IPS-15b (cell line): Measurements from ENCODE around the gene DENND1C.

Experiments used
- H3K27me3 ChIP-seq: one replicate; pipeline ENCODE4 v1.6.1; 2013; ENCODE audit warnings: low read length; ENCODE audit not compliant: control insufficient read depth, insufficient read depth
- H3K36me3 ChIP-seq: one replicate; pipeline ENCODE4 v1.6.1; 2013; ENCODE audit warnings: low read length; ENCODE audit not compliant: control insufficient read depth, insufficient read depth
- H3K4me1 ChIP-seq: one replicate; pipeline ENCODE4 v1.6.1; 2013; ENCODE audit warnings: mild to moderate bottlenecking, low read length; ENCODE audit not compliant: control insufficient read depth, insufficient read depth
- H3K4me3 ChIP-seq: one replicate; pipeline ENCODE4 v1.5.1; 2013; ENCODE audit warnings: low read depth, low read length
- H3K9ac ChIP-seq: one replicate; pipeline ENCODE4 v1.6.1; 2013; ENCODE audit warnings: low read depth, mild to moderate bottlenecking, low read length
- H3K9me3 ChIP-seq: one replicate; pipeline ENCODE4 v1.6.1; 2013; ENCODE audit warnings: mild to moderate bottlenecking, low read length; ENCODE audit not compliant: control insufficient read depth, insufficient read depth

The DENND1C gene

GRCh38 chr19:6501740-6502648, 20.4 kb upstream of the DENND1C start, which contains the start of gene TUBB4A:
Gene TUBB4A, minus strand, starts transcription at chr19:6502309. Its CDS starts 97 bp downstream, at chr19:6502212.
- Histone ChIP-seq H3K9ac (no peak within 1 kb of the TSS), H3K9me3 (no peaks in the 10 kb centered on the region), H3K36me3 (no peaks in the 10 kb centered on the region), H3K4me1 (no peaks in the 10 kb centered on the region), H3K4me3 (peak within 1 kb of the TSS; percentile 70), H3K27me3 (peaks cover 7% of the 10 kb centered on the region)

GRCh38 chr19:6500837-6501739, 19.5 kb upstream of the DENND1C start:
- no peaks in the 10 kb centered on the region for H3K9me3 ChIP-seq
- peaks cover 7% of the 10 kb centered on the region for H3K27me3 ChIP-seq
- H3K36me3 ChIP-seq, result no peaks in the 10 kb centered on the region
- H3K4me1 ChIP-seq, result no peaks in the 10 kb centered on the region
- H3K9ac ChIP-seq, result no peak overlapping the region
- H3K4me3 ChIP-seq, result peak overlapping the region; percentile 70

GRCh38 chr19:6499052-6499790, 17.6 kb upstream of the DENND1C start:
- Histone ChIP-seq H3K9me3 (no peaks in the 10 kb centered on the region), H3K4me1 (no peaks in the 10 kb centered on the region), H3K27me3 (peaks cover 7% of the 10 kb centered on the region)

GRCh38 chr19:6498294-6499036, 16.9 kb upstream of the DENND1C start:
- Histone ChIP-seq H3K9me3 (no peaks in the 10 kb centered on the region), H3K27me3 (peaks cover 7% of the 10 kb centered on the region), H3K36me3 (peaks cover 18% of the 10 kb centered on the region), H3K4me1 (no peaks in the 10 kb centered on the region), H3K9ac (no peak overlapping the region), H3K4me3 (no peak overlapping the region)

More at GRCh38 chr19:6499052-6499790, 17.6 kb upstream of the DENND1C start:
- Histone ChIP-seq H3K36me3 (peaks cover 16% of the 10 kb centered on the region), H3K4me3 (no peak overlapping the region), H3K9ac (no peak overlapping the region)

GRCh38 chr19:6495947-6496346, 14.4 kb upstream of the DENND1C start:
- Histone ChIP-seq H3K9me3 (peaks cover 3% of the 10 kb centered on the region), H3K27me3 (peaks cover 2% of the 10 kb centered on the region), H3K9ac (no peak overlapping the region), H3K4me1 (no peaks in the 10 kb centered on the region), H3K36me3 (peaks cover 18% of the 10 kb centered on the region), H3K4me3 (no peak overlapping the region)

- Histone ChIP-seq H3K9ac (no peak overlapping the region), H3K4me3 (no peak overlapping the region), H3K4me1 (no peaks in the 10 kb centered on the region), H3K9me3 (peaks cover 3% of the 10 kb centered on the region), H3K36me3 (peaks cover 18% of the 10 kb centered on the region), H3K27me3 (no peaks in the 10 kb centered on the region)
These were observed 12.9 kb upstream of the DENND1C start for GRCh38 chr19:6494438-6495036.

- Histone ChIP-seq H3K9me3 (peaks cover 3% of the 10 kb centered on the region), H3K9ac (no peak overlapping the region), H3K4me3 (no peak overlapping the region), H3K4me1 (no peaks in the 10 kb centered on the region), H3K27me3 (no peaks in the 10 kb centered on the region), H3K36me3 (peaks cover 18% of the 10 kb centered on the region)
These were observed 10.4 kb upstream of the DENND1C start for GRCh38 chr19:6491802-6492592.

GRCh38 chr19:6490134-6490533, 8.5 kb upstream of the DENND1C start:
- Histone ChIP-seq H3K36me3 (peaks cover 11% of the 10 kb centered on the region), H3K4me1 (no peaks in the 10 kb centered on the region), H3K9me3 (peaks cover 3% of the 10 kb centered on the region), H3K27me3 (no peaks in the 10 kb centered on the region), H3K4me3 (no peak overlapping the region), H3K9ac (no peak overlapping the region)

GRCh38 chr19:6489278-6490061, 7.9 kb upstream of the DENND1C start:
- no peaks in the 10 kb centered on the region for H3K27me3 ChIP-seq
- no peak overlapping the region for H3K9ac ChIP-seq
- H3K9me3 ChIP-seq, result peaks cover 3% of the 10 kb centered on the region
- H3K4me1 ChIP-seq, result no peaks in the 10 kb centered on the region
- H3K4me3 ChIP-seq, result no peak overlapping the region
- peaks cover 4% of the 10 kb centered on the region for H3K36me3 ChIP-seq
